HG03575 (cell line): ENCODE measurements around the gene BACH1.
"Not testable (repeated sequence)": the region's sequence is repeated elsewhere in the genome, so short reads cannot be mapped to it uniquely, and the experiment has no call there.

Source experiments
- ATAC-seq: cut with Tn5 transposase; IDR thresholded peaks from one replicate; pipeline ENCODE4 v1.9.1; 2021; ENCODE audit not compliant: unreplicated experiment, insufficient number of reproducible peaks, low FRiP score; ENCODE audit errors: extremely low read depth

Gene BACH1

DNA sequence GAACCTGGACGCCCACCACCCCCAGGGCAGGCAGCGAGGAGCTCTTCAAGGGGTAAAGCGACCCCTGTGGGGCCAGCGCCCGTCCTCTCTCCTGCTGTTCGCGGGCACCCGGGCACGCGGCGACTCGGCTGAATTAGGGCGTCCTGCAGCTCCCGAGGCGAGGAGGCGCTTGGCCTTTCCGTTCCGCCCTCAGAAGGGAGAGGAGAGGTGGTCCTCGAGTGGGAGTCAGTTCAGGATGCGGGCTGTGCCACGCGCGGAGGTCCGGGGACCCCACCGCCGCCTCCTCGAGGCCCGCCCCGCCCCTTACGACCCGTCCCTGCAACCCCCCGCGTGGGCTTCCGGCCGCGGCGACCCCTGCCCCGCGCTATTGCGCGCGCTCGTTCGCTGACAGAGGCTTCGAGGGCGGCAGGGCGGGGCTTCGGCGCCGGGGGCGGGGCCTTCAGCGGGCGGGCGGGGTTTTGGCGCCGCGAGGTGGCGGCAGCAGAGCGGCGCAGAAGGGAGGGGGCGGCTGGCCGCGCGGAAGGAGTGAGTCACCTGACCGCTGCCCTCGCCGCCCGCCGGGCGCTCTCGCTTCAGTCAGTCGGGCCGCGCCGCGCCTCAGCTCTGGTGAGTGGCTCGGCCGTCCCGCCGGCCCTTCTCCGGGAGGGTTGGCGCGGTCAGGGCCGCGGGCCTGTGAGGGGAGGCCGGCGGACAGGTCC is at the start of gene BACH1:
BACH1 (plus strand) TSS at position 575 of the 698 bp plus-strand sequence. CDS start 22,359 bp downstream, outside the sequence.
- ATAC-seq = no peak

DNA sequence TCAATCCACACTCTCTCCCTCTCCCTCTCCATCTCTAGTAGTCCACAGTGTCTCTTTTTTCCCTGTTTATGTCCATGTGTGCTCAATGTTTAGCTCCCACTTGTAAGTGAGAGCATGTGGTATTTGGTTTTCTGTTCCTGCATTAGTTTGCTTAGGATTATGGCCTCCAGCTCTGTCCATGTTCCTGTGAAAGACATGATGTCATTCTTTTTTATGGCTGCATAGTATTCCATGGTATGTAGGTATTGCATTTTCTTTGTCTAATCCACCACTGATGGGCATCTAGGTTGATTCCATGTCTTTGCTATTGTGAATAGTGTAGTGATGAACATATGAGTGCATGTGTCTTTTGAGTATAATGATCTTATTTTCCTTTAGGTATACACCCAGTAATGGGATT is 49.4 kb upstream of the BACH1 start:
- not testable (repeated sequence) for ATAC-seq

DNA sequence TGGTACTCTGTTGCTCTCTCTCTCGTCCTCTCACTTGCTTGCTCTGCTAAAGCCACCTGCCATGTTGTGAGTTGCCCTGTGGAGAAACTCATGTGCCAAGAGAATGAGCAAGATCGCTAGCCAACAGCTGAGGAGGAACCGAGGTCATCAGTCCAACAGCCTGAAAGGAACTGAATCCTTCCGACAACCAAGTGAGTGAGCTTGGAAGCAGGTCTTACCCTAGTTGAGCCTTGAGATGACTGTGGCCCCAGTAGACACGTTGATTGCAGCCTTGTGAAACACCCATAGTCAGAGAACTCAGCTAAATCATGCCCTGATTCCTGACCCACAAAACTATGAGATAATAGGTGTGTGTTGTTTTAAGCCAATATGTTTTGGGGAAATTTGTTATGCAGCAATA is 48.1 kb upstream of the BACH1 start:
- ATAC-seq = no peak

DNA sequence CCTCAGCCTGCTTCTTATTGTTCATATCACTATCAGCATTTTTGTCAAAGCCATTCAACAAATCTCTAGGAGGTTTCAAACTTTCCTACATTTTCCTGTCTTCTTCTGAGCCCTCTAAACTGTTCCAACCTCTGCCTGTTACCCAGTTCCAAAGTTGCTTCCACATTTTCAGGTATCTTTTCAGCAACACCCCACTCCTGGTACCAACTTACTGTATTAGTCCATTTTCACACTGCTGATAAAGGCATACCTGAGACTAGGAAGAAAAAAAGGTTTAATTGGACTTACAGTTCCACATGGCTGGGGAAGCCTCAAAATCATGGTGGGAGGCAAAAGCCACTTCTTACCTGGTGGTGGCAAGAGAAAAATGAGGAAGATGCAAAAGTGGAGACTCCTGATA is 44.9 kb upstream of the BACH1 start:
- not testable (repeated sequence) for ATAC-seq

DNA sequence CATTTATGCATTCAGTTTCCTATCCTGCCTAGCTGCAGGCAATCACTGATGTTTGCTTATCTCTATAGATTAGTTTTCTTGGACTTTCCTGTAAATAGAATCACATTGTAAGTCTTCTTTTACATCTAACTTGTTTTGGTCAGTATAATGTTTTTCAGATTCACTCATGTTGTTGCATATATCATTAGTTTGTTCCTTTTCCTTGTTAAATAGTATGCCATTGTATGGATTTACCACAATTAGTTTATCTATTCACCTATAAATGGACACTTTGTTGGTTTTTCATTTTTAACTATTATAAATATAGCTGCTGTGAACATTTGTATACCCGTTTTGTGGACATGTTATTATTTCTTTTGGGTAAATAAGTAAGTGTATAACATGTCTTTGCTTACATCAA is 44.2 kb upstream of the BACH1 start:
- ATAC-seq = no peak

DNA sequence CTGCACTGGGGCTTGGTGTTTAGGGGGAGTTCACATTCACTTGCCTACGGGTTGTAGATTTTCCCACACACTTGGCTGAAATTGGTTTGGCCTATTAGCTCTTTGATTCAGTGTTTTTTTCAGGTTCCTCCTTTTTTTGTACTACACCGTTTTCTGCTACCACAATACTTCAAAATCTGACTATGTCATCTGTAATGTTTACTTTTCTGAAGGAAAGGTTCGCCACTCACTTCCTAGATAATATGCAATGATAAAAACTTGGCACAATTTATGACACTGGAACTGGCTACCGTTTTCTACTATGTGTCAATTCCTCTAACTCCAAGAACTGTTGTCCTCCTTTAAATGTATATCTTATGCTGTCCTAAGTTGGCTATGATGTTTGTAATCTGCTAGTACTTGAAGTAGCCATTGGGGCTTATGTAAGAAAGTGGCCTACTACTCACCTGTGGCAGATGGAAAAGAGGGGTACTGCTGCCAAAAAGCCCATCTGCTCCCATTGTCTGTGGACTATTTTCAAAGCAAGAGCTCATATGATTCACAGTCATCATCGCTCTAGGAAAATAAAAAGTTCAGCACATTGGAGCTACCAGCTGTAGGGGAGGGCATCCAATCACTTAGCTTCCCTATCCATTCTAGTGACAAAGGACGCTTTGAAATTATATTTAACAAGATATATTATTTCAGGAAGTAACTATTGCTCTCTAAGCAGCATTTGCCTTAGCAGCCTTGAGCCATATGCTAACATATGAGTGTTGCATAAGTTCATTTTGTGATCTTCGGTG is 42.4 kb upstream of the BACH1 start:
- no peak for ATAC-seq

DNA sequence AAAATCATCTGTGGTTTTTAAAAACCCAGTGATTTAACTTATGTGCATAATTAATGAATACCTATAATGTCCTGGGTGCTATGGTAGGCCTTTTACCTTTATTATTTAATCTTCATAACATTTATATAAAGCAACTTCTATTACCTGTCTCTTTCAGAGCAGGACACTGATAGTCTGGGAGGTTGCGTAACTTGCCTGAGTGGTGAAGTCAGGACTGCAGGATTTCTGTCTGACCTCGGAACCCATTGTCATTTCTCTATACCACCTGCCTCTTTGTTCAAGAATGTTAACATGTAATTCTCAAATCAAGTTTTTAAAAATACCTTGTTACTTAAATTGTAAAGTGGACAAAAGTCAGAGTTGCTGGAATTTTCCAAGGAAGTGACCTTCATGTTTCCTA is 41.0 kb upstream of the BACH1 start:
- no peak for ATAC-seq

DNA sequence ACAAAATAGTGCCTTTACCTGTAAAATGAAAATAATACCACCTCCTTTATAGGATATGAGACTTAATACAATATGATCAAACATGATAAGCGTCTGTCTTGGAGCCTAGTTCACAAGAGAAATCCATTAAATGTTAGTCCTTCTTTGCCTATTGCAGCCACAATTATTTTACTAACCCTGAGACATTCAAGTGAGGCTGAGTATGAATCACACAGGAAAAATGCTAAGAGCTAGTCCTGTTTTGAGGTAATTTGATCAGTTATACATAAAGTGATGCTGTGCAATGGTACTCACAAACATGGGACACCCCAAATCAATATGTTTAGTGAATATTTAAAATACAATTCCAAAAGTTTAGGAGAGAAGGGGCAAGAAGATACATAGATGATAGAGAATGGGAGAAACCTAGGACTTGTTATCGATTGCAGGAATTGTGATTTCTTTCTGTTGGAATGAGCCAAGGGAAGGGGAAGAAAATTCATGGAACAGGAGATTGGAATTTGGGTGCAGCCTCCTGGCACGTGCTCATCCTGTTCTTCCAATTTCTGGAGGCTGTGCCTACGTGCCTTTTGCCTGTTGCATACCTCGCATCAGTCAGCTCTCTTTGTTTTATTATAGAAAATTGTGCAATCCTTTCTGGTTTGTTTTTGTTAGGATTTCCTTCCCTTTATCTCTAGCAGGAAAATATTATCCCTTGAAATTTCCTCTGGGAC is 39.9 kb upstream of the BACH1 start:
- no peak for ATAC-seq

DNA sequence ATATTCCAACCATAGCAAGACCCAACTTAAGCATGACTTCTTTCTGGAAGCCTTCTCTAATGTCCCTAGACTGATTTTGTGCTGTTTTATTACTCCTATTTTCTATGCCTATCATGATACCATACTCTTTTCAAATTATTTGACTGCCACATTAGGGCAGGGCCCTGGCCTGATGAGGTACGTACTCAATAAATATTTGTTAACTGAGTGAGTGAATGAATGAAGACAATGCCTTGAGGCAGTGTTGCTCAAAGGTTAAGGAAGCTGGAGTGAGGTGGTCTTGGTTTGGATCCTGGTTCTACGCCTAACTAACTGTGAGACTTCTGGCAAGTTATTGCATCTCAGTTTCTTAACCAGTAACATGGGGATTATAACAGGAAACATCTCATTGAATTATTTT is 38.3 kb upstream of the BACH1 start:
- ATAC-seq = no peak

DNA sequence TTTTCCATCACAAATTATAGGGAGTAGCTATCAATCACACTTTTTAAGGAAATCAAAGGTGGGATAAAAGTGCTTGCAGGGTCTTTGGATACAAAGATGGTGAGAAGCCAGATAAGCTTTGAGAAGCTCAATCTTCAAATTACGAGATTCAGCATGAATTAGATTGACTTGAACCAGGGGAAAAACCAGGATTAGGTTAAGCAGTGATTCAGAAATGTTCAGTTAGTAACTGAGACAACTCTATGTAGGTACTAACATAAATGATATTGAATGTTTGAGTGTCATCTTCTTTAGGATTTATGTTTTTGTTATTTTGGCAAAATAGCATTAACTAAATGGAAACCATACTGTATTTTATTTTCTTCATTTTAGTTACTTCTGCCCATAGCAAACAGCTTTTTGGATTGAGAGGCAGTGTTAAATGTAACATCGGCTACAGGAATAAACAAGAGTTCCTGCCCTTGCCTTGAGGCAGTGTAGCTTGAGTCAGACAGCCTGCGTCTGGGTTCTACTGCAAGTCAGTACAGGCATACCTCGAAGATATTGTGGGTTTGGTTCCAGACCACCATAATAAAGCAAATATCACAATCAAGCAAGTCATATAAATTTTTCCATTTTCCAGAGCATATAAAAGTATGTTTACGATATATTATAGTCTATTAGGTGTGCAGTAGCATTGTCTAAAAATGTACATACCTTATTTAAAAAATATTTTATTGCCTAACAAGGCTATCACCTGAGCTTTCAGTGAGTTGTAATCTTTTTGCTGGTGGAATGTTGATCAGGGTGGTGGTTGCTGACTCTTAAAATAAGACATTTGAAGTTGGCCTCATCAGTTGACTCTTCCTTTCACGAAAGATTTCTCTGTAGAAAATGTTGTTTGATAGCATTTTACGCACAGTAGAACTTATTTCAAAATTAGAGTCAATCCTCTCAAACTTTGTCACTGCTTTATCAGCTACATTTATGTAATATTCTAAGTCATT is 36.9 kb upstream of the BACH1 start:
- no peak for ATAC-seq

DNA sequence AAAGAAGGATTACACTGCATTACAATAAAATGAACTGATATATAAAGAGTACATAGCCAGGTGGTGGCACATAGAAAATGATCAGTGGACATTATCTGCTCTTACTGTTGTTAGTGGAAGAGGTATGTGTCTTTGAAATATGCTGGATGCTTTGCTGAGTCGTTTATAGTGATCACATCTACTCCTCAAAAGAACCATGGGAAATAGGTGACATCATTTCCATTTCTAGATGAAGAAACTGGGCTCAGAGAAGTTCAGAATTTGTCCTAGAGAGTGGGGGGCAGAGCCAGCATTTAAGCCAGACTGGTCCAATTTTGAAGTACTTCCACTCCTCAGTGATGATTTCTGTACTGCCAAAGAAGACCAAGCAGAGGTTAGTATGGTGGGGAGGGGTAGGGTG is 34.0 kb upstream of the BACH1 start:
- no peak for ATAC-seq

DNA sequence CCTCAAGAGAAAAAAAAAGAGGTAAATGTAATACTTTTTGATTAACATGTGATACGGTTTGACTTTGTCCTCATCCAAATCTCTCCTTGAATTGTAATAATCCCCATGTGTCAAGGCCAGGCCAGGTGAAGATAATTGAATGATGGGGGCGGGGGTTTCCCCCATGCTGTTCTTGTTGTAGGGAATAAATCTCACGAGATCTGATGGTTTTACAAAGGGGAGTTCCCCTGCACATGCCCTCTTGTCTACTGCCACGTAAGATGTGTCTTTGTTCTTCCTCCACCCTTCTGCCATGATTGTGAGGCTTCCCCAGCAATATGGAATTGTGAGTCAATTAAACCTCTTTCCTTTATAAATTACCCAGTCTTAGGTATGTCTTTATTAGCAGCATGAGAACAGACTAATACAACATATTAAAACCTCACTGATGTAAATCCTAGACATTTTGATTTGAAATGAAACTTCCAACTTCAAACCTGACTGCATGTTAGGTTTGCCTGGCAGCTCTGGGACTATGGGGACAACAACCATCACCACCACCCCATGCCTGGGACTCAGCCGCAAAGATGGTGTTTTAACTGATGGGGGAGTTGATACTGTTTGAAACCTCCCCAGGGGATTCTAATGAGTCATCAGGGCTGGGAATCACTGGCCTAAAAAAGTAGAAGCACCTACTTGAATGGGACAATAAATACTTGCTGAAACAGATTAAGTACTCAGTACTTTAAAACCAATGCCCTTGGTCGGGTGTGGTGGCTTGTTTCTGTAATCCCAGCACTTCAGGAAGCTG is 32.8 kb upstream of the BACH1 start:
- no peak for ATAC-seq

DNA sequence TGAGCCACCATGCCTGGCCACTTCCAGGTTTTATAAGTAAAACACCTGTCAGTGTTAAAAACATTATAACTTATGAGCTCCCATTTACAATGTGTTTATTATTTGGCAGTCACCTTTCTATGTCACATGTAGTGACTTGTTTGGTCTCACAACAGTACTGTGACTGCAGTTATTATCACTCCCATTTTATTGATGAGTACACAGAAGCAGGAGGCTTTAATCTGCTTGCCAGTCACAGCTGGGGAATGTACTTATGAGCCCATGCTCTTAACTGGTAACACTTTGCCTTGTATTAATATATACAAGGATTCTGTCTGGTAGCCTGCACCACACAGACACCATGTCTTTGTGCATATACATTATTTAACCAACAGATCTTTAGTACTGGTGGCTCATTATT is 31.1 kb upstream of the BACH1 start:
- ATAC-seq = no peak

DNA sequence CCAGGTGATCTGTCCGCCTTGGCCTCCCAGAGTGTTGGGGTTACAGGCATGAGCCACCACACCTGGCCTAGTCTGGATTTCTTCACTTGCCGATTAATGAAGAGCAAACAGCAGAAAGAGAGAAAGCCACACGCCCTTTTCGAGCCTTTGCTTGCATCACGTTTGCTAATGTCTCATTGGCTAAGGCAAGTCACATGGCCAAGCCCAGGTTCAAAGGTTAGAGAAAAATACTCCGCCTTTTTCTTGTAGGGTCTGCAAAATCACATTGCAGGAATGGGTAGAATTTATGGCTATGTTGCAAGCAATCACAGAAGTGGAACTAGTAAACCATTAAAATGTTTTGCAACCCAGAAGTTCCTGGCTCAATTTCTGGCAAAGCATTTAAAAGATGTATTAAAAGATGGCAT is 26.8 kb upstream of the BACH1 start:
- ATAC-seq = no peak

DNA sequence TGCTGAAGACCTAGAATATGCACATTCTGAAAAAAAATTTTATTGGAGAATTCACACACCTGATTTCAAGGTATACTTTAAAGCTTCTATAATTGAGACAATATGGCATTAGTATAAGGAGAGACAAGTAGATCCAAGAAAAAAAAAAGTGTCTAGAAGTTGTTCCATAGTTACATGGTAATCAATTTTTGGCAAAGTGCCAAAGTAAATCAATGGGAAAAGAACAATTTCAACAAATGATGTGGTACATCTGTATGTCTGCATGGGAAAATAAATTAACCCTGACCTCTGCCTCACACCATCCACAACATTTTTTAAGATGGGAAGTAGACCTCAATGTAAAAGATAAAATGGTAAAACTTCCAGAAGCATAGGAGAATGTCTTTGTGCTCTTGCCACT is 21.3 kb upstream of the BACH1 start:
- no peak for ATAC-seq

DNA sequence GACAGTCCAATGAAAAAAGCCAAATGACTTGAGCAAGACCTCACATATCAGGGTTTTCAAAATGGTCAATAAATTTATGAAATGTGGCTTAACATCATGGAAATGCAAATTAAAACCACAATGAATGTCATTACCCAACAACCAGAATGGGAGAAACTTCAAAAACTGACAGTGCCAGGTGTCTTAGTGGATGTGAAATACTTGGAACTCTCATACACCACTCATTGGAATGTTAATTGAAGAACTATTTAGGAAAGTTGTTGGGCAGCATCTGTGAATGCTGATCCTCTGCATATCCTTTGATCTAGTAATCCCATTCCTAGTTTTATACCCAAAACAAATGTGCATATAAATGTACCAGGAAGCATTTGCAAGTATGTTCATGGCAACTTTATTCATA is 19.2 kb upstream of the BACH1 start:
- no peak for ATAC-seq

DNA sequence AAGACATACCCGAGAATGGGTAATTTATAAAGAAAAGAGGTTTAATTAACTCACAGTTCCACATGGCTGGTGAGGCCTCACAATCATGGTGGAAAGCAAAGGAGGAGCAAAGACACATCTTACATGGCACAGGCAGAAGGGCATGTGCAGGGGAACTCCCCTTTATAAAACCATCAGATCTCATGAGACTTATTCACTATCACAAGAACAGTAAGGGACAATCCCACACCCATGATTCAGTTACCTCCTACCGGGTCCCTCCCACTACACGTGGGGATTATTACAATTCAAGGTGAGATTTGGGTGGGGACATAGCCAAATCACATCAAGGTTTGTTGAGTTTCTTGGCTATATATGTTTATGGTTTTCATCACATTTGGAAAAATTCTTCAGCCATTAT is 16.9 kb upstream of the BACH1 start:
- not testable (repeated sequence) for ATAC-seq

DNA sequence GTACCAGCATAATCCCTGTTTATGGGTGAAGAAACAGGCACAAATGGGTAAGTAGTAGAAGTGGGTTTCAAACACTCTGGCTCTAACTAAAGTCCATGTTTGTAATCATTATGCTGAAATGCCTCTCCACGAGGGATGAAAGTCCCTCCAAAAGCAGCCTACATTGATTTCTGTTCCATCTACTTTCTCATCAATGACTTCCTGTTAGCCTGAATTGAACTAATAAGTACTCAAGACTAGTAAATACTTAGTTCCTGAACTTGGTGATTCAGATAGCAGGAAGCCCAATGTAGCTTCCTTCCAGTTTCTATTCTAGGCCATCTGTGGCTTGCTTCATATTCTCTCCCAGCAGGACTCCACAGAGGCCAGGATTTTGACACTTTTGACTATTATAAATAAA is 11.3 kb upstream of the BACH1 start:
- no peak for ATAC-seq
